ENCODE data around the gene BCO1.
"Not testable (repeated sequence)": the region's sequence is repeated elsewhere in the genome, so short reads cannot be mapped to it uniquely, and the experiment has no call there.

BCO1 gene

DNA sequence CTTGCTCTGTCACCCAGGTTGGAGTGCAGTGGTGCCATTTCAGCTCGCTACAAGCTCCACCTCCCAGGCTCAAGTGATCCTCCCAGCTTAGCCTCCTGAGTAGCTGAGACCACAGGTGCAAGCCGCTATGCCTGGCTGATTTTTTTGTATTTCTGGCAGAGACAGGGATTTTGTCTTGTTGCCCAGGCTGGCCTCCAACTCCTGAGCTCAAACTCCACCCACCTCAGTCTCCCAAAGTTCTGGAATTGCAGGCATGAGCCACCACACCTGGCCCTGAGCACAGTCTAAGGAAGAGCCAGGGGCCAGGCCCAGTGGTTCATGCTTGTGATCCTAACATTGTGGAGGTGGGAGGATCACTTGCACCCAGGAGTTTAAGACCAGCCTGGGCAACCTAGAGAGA lies 21.8 kb upstream of the BCO1 start:
- H3K36me3 ChIP-seq (replicated peaks): no peaks in the 10 kb centered on the region
- no peak for DNase-seq (ENCODE audit: low spot score in 2 of 2)
- H3K4me1 ChIP-seq: peaks cover 19% of the 10 kb centered on the region
- no peak overlapping the region for H3K4me3 ChIP-seq
- H3K27me3 ChIP-seq (ENCODE audit: low read depth): no peaks in the 10 kb centered on the region
- no peaks in the 10 kb centered on the region for H3K9me3 ChIP-seq
- in situ Hi-C loops (cut with MboI; ENCODE audit: low sequenced_read_pairs): no loop called here

GRCh38 chr16:81219151-81219550 lies 19.3 kb upstream of the BCO1 start:
- in situ Hi-C loops (cut with MboI; ENCODE audit: low sequenced_read_pairs): no loop called here
- peaks cover 22% of the 10 kb centered on the region for H3K4me1 ChIP-seq
- H3K36me3 ChIP-seq (replicated peaks): no peaks in the 10 kb centered on the region
- no peak overlapping the region for H3K4me3 ChIP-seq
- H3K9me3 ChIP-seq: no peaks in the 10 kb centered on the region
- no peak for DNase-seq (ENCODE audit: low spot score in 2 of 2)
- no peaks in the 10 kb centered on the region for H3K27me3 ChIP-seq (ENCODE audit: low read depth)

- peaks cover 22% of the 10 kb centered on the region for H3K4me1 ChIP-seq
- H3K4me3 ChIP-seq: no peak overlapping the region
- peak; percentile 32 to 38 for DNase-seq (ENCODE audit: low spot score in 2 of 2)
- no peaks in the 10 kb centered on the region for H3K27me3 ChIP-seq (ENCODE audit: low read depth)
- no peaks in the 10 kb centered on the region for H3K36me3 ChIP-seq (replicated peaks)
- in situ Hi-C loops (cut with MboI; ENCODE audit: low sequenced_read_pairs): no loop called here
- no peaks in the 10 kb centered on the region for H3K9me3 ChIP-seq
Measured at GRCh38 chr16:81220349-81220748, 18.1 kb upstream of the BCO1 start.

- Histone ChIP-seq H3K9me3 (no peaks in the 10 kb centered on the region), H3K27me3 (ENCODE audit: low read depth) (no peaks in the 10 kb centered on the region), H3K4me1 (peaks cover 22% of the 10 kb centered on the region), H3K36me3 (replicated peaks) (no peaks in the 10 kb centered on the region), H3K4me3 (no peak overlapping the region)
- in situ Hi-C loops (cut with MboI; ENCODE audit: low sequenced_read_pairs): no loop called here
- no peak for DNase-seq (ENCODE audit: low spot score in 2 of 2)
Measured at GRCh38 chr16:81221731-81222130, 16.8 kb upstream of the BCO1 start.

GRCh38 chr16:81224824-81225223 lies 13.7 kb upstream of the BCO1 start:
- H3K9me3 ChIP-seq: no peaks in the 10 kb centered on the region
- H3K4me3 ChIP-seq: no peak overlapping the region
- H3K4me1 ChIP-seq: peaks cover 22% of the 10 kb centered on the region
- no peak for DNase-seq (ENCODE audit: low spot score in 2 of 2)
- no peaks in the 10 kb centered on the region for H3K27me3 ChIP-seq (ENCODE audit: low read depth)
- in situ Hi-C loops (cut with MboI; ENCODE audit: low sequenced_read_pairs): no loop called here
- no peaks in the 10 kb centered on the region for H3K36me3 ChIP-seq (replicated peaks)

DNA sequence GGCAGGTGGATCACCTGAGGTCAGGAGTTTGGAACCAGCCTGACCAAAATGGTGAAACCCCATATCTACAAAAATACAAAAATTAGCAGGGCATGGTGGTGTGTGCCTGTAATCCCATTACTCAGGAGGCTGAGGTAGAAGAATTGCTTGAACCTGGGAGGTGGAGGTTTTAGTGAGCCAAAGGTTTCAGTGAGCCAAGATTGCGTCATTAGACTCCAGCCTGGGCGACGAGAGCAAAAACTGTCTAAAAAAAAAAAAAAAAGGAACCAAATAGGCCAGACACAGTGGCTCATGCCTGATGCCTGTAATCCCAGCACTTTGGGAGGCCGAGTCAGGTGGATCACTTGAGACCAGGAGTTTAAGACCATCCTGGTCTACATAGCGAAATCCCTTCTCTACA lies 12.8 kb upstream of the BCO1 start:
- H3K27me3 ChIP-seq (ENCODE audit: low read depth); H3K4me3 ChIP-seq; in situ Hi-C loops (cut with MboI; ENCODE audit: low sequenced_read_pairs); H3K36me3 ChIP-seq (replicated peaks); DNase-seq (ENCODE audit: low spot score in 2 of 2); H3K9me3 ChIP-seq: not testable (repeated sequence)
- H3K4me1 ChIP-seq: peaks cover 14% of the 10 kb centered on the region

- no peak for DNase-seq (ENCODE audit: low spot score in 2 of 2)
- Histone ChIP-seq H3K9me3 (no peaks in the 10 kb centered on the region), H3K4me3 (no peak overlapping the region), H3K27me3 (ENCODE audit: low read depth) (no peaks in the 10 kb centered on the region), H3K36me3 (replicated peaks) (no peaks in the 10 kb centered on the region), H3K4me1 (peaks cover 8% of the 10 kb centered on the region)
- in situ Hi-C loops (cut with MboI; ENCODE audit: low sequenced_read_pairs): no loop called here
Measured at GRCh38 chr16:81227785-81228184, 10.7 kb upstream of the BCO1 start.

DNA sequence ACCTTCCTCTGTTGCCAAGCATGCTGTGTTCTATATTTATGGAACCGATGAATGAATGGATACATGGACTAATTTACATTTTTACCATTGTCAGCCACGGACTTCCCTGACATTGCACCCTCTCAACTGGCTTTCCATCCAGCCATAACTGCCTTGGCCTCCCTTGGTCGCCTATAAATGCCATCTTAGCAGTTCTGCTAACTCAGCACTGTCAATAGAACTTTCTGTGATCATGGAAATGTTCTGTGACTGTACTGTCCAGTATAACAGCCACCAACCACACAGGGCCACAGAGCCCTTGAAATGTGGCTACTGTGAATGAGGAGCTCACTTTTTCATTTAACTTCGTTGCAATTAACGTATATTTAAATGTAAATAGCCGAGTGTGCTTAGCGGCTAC lies 8.7 kb upstream of the BCO1 start:
- no peak for DNase-seq (ENCODE audit: low spot score in 2 of 2)
- H3K27me3 ChIP-seq (ENCODE audit: low read depth): no peaks in the 10 kb centered on the region
- H3K4me3 ChIP-seq: no peak overlapping the region
- in situ Hi-C loops (cut with MboI; ENCODE audit: low sequenced_read_pairs): no loop called here
- no peaks in the 10 kb centered on the region for H3K36me3 ChIP-seq (replicated peaks)
- no peaks in the 10 kb centered on the region for H3K9me3 ChIP-seq
- no peaks in the 10 kb centered on the region for H3K4me1 ChIP-seq

GRCh38 chr16:81231014-81231413 lies 7.5 kb upstream of the BCO1 start:
- no peaks in the 10 kb centered on the region for H3K4me1 ChIP-seq
- H3K36me3 ChIP-seq (replicated peaks): no peaks in the 10 kb centered on the region
- no peak overlapping the region for H3K4me3 ChIP-seq
- H3K27me3 ChIP-seq (ENCODE audit: low read depth): no peaks in the 10 kb centered on the region
- H3K9me3 ChIP-seq: no peaks in the 10 kb centered on the region
- in situ Hi-C loops (cut with MboI; ENCODE audit: low sequenced_read_pairs): no loop called here
- DNase-seq (ENCODE audit: low spot score in 2 of 2): no peak

- in situ Hi-C loops (cut with MboI; ENCODE audit: low sequenced_read_pairs): no loop called here
- Histone ChIP-seq H3K36me3 (replicated peaks) (no peaks in the 10 kb centered on the region), H3K4me3 (no peak overlapping the region), H3K4me1 (peaks cover 7% of the 10 kb centered on the region), H3K27me3 (ENCODE audit: low read depth) (no peaks in the 10 kb centered on the region), H3K9me3 (no peaks in the 10 kb centered on the region)
- DNase-seq (ENCODE audit: low spot score in 2 of 2): no peak
Measured at GRCh38 chr16:81232740-81233367, 5.6 kb upstream of the BCO1 start.

DNA sequence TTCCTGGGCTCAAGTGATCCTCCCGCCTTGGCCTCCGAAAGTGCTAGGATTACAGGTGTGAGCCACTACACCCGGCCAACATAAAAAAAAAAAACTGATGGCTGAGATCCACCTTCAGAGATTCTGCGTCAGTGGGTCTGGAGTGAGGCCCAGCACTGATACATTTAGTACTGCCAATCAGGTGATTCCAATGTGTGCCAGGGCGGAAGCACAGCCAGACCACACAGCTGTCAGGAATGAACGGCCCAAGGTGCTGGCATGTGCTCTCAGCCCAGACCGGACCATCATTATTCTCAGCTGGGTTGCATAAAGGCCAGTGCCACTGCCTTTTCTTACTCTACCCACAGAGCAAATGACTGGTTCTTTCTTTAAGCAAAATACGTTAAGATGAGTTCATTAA lies 1.2 kb upstream of the BCO1 start:
- Histone ChIP-seq H3K9me3 (no peaks in the 10 kb centered on the region), H3K4me1 (peaks cover 22% of the 10 kb centered on the region), H3K4me3 (no peak overlapping the region), H3K36me3 (replicated peaks) (no peaks in the 10 kb centered on the region), H3K27me3 (ENCODE audit: low read depth) (no peaks in the 10 kb centered on the region)
- in situ Hi-C loops (cut with MboI; ENCODE audit: low sequenced_read_pairs): no loop called here
- no peak for DNase-seq (ENCODE audit: low spot score in 2 of 2)

DNA sequence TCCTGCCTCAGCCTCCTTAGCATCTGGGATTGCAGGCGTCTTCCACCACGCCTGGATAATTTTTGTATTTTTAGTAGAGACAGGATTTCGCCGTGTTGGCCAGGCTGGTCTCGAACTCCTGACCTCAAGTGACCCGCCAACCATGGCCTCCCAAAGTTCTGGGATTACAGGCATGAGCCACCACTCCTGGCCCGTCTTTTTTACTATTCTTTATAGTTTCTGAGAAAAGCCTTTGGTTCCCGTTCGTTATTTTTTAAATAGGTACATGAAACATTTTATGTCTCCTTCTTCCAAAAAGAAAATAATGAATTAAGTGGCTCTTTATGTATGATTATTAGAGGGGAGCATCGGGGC lies 570 bp upstream of the BCO1 start:
- peaks cover 22% of the 10 kb centered on the region for H3K4me1 ChIP-seq
- H3K9me3 ChIP-seq: no peaks in the 10 kb centered on the region
- in situ Hi-C loops (cut with MboI; ENCODE audit: low sequenced_read_pairs): no loop called here
- no peak for DNase-seq (ENCODE audit: low spot score in 2 of 2)
- no peaks in the 10 kb centered on the region for H3K36me3 ChIP-seq (replicated peaks)
- H3K27me3 ChIP-seq (ENCODE audit: low read depth): no peaks in the 10 kb centered on the region
- 0 out of 2 replicates have a peak overlapping the region, but pooled peaks have one; percentile 0 for H3K4me3 ChIP-seq

DNA sequence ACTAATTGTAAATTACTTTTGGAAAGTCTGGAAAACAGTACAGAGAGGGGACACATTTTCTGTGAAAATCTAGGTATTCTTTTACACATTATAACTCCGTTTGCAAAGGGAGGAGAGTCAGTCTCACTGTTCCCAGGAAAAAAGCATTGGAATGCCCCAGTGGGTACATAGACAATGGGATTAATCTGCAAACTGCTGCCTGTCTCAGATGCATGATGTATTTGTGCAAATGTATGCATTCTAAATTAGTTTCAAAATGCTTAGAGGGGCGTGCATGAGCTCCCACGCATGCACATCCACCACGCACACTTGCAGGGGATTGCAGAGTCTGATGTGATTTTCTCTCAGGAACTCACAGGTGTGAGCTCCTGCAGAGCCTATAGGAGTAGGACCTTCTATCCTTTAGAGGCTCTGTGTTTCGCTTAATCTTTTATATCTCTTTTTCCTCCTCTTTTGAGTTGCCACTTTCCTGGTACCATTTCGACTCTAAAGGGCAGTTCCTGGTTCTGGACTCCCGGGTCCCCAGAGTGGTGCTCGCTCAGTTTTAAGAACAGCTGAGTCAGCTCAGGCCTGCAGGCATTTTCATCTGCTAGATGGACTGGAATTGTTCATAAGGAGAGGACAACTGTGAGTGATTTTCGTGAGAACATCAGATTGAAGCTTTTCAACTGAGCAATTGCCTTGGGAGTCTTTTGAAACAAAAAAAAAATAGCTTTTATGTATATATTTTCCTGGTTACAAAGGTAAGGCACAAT lies 1.1 kb downstream of the BCO1 start:
- H3K4me3 ChIP-seq: peak overlapping the region; percentile 19
- no peaks in the 10 kb centered on the region for H3K9me3 ChIP-seq
- no peaks in the 10 kb centered on the region for H3K36me3 ChIP-seq (replicated peaks)
- peak; percentile 44 to 63 for DNase-seq (ENCODE audit: low spot score in 2 of 2)
- peaks cover 22% of the 10 kb centered on the region for H3K4me1 ChIP-seq
- H3K27me3 ChIP-seq (ENCODE audit: low read depth): no peaks in the 10 kb centered on the region
- in situ Hi-C loops (cut with MboI; ENCODE audit: low sequenced_read_pairs): no loop called here

GRCh38 chr16:81241706-81242105 lies 3.2 kb downstream of the BCO1 start:
- DNase-seq (ENCODE audit: low spot score in 2 of 2): no peak
- H3K27me3 ChIP-seq (ENCODE audit: low read depth): no peaks in the 10 kb centered on the region
- no peak overlapping the region for H3K4me3 ChIP-seq
- no peaks in the 10 kb centered on the region for H3K9me3 ChIP-seq
- H3K36me3 ChIP-seq (replicated peaks): no peaks in the 10 kb centered on the region
- peaks cover 22% of the 10 kb centered on the region for H3K4me1 ChIP-seq
- in situ Hi-C loops (cut with MboI; ENCODE audit: low sequenced_read_pairs): no loop called here
